GM12873 (cell line): ENCODE results near the gene MLANA.

Experiments used
- TF ChIP-seq, protein P1 (sequence below): IDR thresholded peaks from 2 replicates; pipeline ENCODE4 v1.5.1; 2012; ENCODE audit warnings: low read depth, mild to moderate bottlenecking, moderate library complexity, low read length, control low read depth; ENCODE audit not compliant: insufficient read depth; ENCODE audit errors: missing control alignments

The MLANA gene

DNA sequence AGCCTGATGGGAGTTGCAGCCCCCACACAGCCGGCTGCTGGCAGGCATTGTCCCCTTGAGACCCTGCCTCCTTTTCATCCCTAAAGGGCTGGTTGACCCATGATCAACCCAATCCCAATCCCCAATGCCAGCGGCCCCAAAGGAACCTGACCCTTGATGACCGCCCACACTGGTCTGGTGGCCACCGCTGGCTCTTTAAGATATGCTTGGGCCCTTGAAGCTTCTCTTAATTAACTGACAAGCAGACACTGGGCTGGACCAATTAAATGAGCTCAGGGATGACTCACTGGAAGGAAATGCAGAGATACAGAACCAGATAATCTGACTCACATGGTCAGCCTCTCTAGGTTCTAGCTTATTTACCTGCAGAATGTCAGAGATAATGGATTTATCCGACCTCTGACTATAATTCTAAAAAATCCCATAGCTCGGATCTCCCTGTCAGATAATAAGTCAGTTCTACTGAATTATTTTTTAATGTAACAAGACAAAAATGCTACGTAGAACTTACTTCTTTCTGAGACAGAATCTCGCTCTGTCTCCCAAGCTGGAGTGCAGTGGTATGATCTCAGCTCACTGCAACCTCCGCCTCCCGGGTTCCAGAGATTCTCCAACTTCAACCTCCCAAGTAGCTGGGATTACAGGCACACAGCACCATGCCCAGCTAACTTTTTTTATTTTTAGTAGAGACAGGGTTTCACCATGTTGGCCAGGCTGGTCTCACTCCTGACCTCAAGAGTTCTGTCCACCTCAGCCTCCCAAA lies 11.1 kb upstream of the MLANA start:
- TF ChIP-seq, protein P1, sequence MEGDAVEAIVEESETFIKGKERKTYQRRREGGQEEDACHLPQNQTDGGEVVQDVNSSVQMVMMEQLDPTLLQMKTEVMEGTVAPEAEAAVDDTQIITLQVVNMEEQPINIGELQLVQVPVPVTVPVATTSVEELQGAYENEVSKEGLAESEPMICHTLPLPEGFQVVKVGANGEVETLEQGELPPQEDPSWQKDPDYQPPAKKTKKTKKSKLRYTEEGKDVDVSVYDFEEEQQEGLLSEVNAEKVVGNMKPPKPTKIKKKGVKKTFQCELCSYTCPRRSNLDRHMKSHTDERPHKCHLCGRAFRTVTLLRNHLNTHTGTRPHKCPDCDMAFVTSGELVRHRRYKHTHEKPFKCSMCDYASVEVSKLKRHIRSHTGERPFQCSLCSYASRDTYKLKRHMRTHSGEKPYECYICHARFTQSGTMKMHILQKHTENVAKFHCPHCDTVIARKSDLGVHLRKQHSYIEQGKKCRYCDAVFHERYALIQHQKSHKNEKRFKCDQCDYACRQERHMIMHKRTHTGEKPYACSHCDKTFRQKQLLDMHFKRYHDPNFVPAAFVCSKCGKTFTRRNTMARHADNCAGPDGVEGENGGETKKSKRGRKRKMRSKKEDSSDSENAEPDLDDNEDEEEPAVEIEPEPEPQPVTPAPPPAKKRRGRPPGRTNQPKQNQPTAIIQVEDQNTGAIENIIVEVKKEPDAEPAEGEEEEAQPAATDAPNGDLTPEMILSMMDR: no peak

DNA sequence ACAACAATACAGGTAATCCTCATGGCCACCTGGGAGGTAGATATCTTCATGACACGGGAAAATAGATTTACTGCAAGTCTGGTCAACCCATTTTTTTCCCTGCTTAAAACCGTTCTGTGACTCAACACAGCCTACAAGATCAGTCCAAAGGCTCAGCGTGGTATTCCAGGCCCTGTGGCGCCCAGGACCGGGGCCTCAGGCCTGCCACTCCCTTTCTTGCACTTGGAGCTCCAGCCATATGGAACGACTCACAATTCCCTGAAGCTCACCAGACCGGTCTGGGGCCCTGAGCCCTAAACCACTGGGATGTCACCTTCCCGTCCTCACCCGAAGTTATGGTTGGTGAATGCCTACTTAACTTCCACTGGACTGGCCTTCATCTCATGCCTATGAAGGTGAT lies 6.5 kb upstream of the MLANA start:
- TF ChIP-seq, protein P1: no peak

DNA sequence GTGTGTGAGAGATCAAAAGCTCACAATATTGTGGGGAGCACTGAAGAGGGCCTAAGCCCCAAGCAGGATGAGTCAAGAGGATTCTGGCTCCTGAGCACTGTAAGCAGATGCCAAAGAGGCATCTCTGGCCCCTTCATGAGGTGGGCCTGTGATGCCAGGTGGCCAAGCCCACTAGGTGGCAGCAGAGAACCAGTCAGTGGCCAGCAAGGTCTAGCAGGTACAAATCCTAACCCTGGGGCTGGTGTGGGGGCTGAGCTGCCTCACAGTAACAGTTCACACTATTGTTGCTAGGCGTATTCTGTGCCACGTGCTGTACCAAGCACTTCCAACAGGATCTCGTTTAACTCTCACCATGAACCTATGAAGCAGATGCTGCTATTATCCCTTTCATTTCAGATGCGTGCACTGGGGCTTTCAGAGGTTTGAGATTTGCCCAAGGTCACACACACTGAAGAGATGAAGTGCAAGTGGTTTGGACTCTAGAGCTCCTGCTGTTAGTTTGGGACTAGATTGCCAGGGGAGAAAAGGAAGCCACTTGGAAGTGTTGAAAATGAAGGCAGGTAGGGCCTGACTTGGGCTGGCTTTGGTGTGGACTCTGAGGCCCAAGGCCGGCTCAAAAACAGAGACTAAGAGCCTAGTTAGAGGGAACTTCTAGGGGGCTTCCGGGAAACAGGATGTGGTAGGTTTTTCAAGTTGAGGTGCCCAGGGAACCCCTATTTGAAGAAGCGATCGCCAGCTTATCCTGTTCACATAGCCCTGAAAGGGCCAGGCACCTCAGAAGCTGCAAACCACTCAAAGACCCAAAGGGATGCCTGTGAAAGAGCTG lies 4.4 kb upstream of the MLANA start:
- TF ChIP-seq, protein P1: peak; percentile 98

DNA sequence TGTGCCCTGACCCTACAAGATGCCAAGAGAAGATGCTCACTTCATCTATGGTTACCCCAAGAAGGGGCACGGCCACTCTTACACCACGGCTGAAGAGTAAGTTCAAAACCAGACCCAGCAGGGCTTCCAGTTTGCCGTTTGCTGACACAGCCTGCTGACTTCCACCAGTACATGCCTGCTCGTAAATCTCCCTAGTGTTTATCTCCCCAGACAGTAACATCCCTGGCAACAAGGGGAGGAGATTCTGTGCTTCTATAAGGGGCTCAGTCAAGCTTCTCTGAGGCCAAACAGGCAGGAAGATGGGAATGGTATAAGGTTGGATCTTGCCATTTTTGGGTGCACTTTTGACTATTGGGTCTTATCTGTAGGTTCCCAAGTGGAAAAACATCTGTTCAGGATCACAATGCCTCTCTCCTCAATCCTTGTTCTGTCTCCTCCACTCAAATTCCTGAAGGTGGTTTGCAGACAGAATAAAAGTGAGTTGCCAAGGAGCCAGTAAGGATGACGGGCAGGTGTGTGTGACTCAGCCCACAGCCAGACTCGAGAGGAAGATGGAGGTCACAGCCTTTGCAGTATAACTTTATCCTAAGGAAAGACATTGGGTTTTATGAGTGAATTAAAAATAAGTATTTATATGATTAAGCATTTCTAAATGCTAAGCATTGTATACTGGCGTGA lies 1.9 kb downstream of the MLANA start:
- TF ChIP-seq, protein P1: no peak

DNA sequence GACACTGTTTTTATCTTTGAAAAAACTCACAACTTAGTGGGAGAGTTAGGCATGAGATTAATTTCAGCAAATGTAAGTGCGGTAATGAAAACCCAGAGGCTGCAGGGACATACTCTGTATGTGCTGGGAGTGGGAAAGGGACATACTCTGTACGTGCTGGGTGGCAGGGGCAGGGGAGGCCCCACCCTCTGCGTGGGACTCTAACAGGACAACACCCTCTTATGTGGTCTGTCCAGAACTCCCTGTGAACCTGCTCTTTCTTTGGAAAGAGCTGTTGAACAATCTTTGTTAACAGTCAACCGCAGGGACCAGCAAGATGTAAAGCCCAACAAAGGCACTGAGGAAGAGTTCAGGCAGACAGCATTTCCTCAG lies 2.4 kb downstream of the MLANA start:
- TF ChIP-seq, protein P1: no peak

DNA sequence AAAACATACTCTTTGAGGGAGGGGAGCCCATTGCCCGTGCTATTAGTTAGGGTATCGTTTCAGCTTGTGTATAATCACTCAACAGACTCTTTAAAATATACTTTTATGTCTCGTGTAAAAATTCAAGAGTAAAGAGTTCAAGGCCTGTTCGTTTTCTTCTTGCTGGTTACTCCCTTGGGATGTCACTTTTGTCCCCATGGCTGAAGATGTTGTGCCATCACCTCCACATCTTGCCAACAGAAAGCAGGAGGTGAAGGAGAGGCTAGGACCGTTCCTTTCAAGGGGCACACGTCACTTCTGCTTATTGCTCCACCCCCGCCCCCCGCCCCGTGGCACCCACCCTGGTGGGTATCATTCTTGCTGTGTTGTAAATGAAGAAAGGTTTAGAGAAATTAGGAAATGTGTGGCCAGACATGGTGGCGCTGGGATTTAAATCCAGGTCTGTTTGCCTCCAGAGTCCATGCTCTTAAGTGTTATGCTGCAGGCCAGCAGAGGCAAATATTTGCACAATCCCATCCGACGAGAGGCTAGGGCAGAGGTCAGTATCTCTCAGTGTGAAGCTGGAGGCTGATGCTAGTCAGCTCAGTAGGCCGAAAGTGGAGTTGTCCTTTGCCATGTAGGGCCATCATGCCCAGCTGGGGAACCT lies 3.0 kb downstream of the MLANA start:
- TF ChIP-seq, protein P1: no peak
